Common myeloid progenitor, CD34-positive (primary cell): ENCODE data around the gene TC2N.

Experiments
- CTCF ChIA-PET: fragments of 350-600 bp; sonication (Branson Sonifier 250); formaldehyde crosslinking; loops from one replicate; lab custom pipeline; 2021; ENCODE audit warnings: antibody characterized with exemption; lab: Charles Lee
- POLR2A ChIA-PET: fragments of 350-600 bp; sonication (Branson Sonifier 250); formaldehyde crosslinking; loops from one replicate; lab custom pipeline; 2021; ENCODE audit warnings: antibody characterized with exemption; lab: Charles Lee
- DNase-seq, 3 donors: peaks; one replicate each; pipeline versions ENCODE4 v3.0.0 to v3.0.0-alpha.2; 2013
- H3K27ac ChIP-seq, 2 experiments: 1 replicate in 1 of 2; 2 replicates in 1 of 2; pipeline ENCODE4 v1.7.0; 2013; ENCODE audit warnings: inconsistent platforms in 2 of 2, low read length in 2 of 2, mild to moderate bottlenecking in 2 of 2, low read depth in 1 of 2, moderate library complexity in 1 of 2; ENCODE audit not compliant: severe bottlenecking in 2 of 2, insufficient read depth in 1 of 2, poor library complexity in 1 of 2
- H3K27me3 ChIP-seq, 5 experiments: replicated peaks in 2 of 5; 1 replicate in 3 of 5; 2 replicates in 2 of 5; pipeline versions ENCODE4 v1.6.1 to v1.7.0; 2013; ENCODE audit warnings: low read length in 4 of 5, mild to moderate bottlenecking in 2 of 5, moderate library complexity in 2 of 5, inconsistent platforms in 1 of 5; ENCODE audit not compliant: insufficient read depth in 5 of 5, control insufficient read depth in 4 of 5
- H3K36me3 ChIP-seq, 4 experiments: 1 replicate in 2 of 4; 2 replicates in 2 of 4; pipeline versions ENCODE4 v1.6.1 to v1.7.0; 2013; ENCODE audit warnings: low read length in 3 of 4, control low read depth in 1 of 4, mild to moderate bottlenecking in 1 of 4; ENCODE audit not compliant: control insufficient read depth in 4 of 4, insufficient read depth in 4 of 4
- H3K4me1 ChIP-seq, 4 experiments: 1 replicate in 3 of 4; 2 replicates in 1 of 4; pipeline versions ENCODE4 v1.6.1 to v1.7.1; 2013; ENCODE audit warnings: low read length in 3 of 4, mild to moderate bottlenecking in 3 of 4, control low read depth in 1 of 4, inconsistent platforms in 1 of 4, moderate library complexity in 1 of 4; ENCODE audit not compliant: control insufficient read depth in 4 of 4, insufficient read depth in 4 of 4; ENCODE audit errors: control extremely low read depth in 1 of 4
- H3K4me3 ChIP-seq, 7 experiments: 1 replicate in 4 of 7; 2 replicates in 3 of 7; pipeline versions ENCODE4 v1.5.1 to v1.7.0; 2013; ENCODE audit warnings: mild to moderate bottlenecking in 7 of 7, low read length in 6 of 7, moderate library complexity in 6 of 7, inconsistent platforms in 2 of 7, low read depth in 2 of 7, control low read depth in 1 of 7; ENCODE audit not compliant: insufficient read depth in 4 of 7, control insufficient read depth in 1 of 7; ENCODE audit errors: extremely low read depth in 1 of 7
- H3K9me3 ChIP-seq, 5 experiments: 1 replicate in 4 of 5; 2 replicates in 1 of 5; pipeline versions ENCODE4 v1.6.1 to v1.7.1; 2013; ENCODE audit warnings: low read length in 4 of 5, mild to moderate bottlenecking in 2 of 5, inconsistent platforms in 1 of 5, low read depth in 1 of 5, moderate library complexity in 1 of 5; ENCODE audit not compliant: control insufficient read depth in 4 of 5, insufficient read depth in 2 of 5; ENCODE audit errors: control extremely low read depth in 1 of 5
- WGBS: methylation state at CpG from one replicate; pipeline ENCODE4 v1.1.5; 2013; ENCODE audit not compliant: insufficient coverage; 5-methylcytosine and 5-hydroxymethylcytosine counted together

TC2N gene

DNA sequence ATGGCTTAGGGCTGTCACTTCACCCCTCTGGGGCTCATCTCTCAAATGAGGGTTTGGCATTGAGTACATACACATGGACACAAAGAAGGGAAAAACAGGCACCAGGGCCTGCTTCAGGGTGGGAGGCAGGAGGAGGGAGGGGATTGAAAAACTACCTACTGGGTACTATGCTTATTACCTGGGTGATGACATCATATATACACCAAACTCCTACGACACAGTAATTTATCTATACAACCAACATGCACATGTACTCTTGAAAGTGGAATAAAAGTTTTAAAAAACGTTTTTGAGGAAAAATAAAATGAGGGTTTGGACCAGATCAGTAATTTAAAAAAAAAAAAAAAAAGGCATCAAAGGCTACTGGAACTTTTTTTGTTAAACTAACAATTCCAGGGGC is 3.6 kb upstream of the TC2N start:
- peaks cover 0 to 2% (median 0%) of the 10 kb centered on the region in 5 experiments for H3K9me3 ChIP-seq
- no peak overlapping the region for H3K4me3 ChIP-seq
- POLR2A ChIA-PET = interaction anchor here (0.7 to 0.9 kb wide), 2 partner anchors 12 to 13 kb away, joined by 3 to 4 read pairs; no protein-coding TSS in a partner anchor
- CTCF ChIA-PET = no interaction called here
- H3K4me1 ChIP-seq = peaks cover 11 to 66% (median 63%) of the 10 kb centered on the region in 4 experiments
- H3K36me3 ChIP-seq = no peaks in the 10 kb centered on the region
- no peaks in the 10 kb centered on the region for H3K27me3 ChIP-seq
- DNase-seq = no peak
- WGBS = no CpG with 5 or more reads among the region's 2 CpGs
- H3K27ac ChIP-seq = no peak overlapping the region

DNA sequence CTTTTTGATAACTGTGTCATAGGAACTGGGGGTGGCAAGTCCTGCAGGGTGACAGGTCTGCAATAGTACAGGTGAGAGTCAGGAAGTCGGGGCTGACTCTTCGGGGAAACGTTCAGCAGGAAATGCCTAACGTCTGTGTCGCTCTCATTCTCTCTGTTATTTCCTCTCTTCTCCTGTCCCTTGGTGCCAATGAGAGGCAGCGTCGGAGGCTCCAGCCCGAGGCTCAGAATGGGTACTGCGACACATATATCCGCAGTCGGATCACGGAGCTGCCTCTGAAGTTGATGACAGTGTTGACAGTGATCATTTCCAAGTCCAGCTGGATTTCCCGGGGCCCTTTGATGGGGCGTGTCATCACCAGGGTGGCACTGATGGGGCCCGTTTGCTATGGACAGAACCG is 2.7 kb upstream of the TC2N start:
- H3K36me3 ChIP-seq = no peaks in the 10 kb centered on the region
- DNase-seq = no peak
- H3K4me1 ChIP-seq = peaks cover 11 to 67% (median 64%) of the 10 kb centered on the region in 4 experiments
- H3K9me3 ChIP-seq = peaks cover 0 to 2% (median 0%) of the 10 kb centered on the region in 5 experiments
- H3K27me3 ChIP-seq = no peaks in the 10 kb centered on the region
- no peak overlapping the region for H3K27ac ChIP-seq
- WGBS = 59% methylated on average over 14 of the region's 16 CpGs
- no peak overlapping the region for H3K4me3 ChIP-seq
- CTCF ChIA-PET = interaction anchor here (1.0 to 1.4 kb wide), 2 partner anchors 11 to 41 kb away, joined by 3 to 4 read pairs; no protein-coding TSS in a partner anchor
- POLR2A ChIA-PET = no interaction called here

DNA sequence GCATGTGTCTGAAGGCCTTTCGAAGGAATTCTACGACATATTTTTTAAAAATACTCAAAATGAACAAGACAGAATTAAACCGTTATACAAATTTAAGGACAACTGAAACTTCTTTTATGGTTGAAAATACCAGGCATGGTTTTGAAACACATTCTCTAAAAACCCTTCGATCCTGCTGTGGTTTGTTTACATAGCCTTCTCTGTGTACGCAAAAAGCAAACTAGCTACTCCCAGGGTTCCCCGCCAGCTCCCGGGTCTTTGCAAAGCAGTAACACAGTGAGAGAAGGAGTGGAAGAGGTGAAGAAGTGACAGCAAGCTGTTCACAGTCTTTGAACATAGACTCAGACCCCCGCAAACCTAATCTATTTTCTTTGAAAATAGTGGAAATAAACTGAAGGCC is 2.2 kb upstream of the TC2N start:
- H3K4me1 ChIP-seq = peaks cover 11 to 67% (median 63%) of the 10 kb centered on the region in 4 experiments
- no peak overlapping the region for H3K27ac ChIP-seq
- ChIA-PET CTCF (interaction anchor here (1.0 to 1.4 kb wide), 2 partner anchors 10 to 42 kb away, joined by 3 to 4 read pairs; no protein-coding TSS in a partner anchor), POLR2A (interaction anchor here (0.7 kb wide), 1 partner anchor 863 kb away, joined by 3 read pairs; no protein-coding TSS in a partner anchor)
- H3K9me3 ChIP-seq = peaks cover 0 to 2% (median 0%) of the 10 kb centered on the region in 5 experiments
- no peak overlapping the region for H3K4me3 ChIP-seq
- no peaks in the 10 kb centered on the region for H3K36me3 ChIP-seq
- no peaks in the 10 kb centered on the region for H3K27me3 ChIP-seq
- DNase-seq = no peak
- 100% methylated on average over 4 of the region's 8 CpGs for WGBS

DNA sequence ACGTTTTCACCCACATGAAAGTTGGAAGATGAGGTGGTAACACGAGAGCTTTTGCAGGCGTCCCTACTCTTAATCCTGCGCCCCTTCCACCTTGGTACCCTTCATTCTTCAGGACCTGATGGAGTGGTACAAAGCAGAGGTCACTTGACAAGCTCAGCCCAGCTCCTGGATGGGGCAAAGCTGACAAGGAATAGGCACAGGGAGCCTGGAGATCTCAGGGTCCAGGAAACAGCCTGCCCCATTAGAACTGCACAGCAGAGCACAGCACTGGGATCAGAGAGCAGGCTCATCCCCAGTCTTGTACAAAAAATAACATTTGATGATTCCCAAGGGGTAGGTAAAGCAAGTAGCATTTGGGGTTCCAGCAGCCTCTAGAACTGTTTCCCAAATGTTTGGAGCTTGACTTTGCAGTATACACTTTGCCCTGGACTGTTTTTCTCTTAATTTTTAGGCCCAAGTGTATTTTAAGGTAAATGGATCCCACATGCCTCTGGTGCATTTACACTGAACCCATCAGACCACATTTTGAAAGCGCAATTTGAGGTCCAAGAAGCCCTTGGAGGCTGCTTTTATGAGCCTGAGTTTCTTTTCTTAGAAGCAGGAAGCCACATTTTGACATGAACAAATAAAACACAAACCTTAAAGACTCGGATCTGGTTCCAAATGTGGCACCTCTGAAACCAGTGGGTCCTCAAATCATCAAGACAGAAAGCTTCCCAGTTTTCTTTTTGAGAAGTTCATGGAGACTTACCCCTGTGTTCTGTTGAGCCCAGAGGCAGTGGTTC is 633 bp downstream of the TC2N start:
- Histone ChIP-seq H3K9me3 (peaks cover 0 to 2% (median 0%) of the 10 kb centered on the region in 5 experiments), H3K36me3 (no peaks in the 10 kb centered on the region), H3K27ac (no peak overlapping the region), H3K4me3 (peak overlapping the region in 3 of 7 experiments; percentile 11 to 37 (median 11)), H3K27me3 (no peaks in the 10 kb centered on the region), H3K4me1 (peaks cover 3 to 45% (median 36%) of the 10 kb centered on the region in 4 experiments)
- CTCF ChIA-PET = no interaction called here
- POLR2A ChIA-PET = interaction anchor here (0.7 kb wide), 1 partner anchor 25 kb away, joined by 3 read pairs; no protein-coding TSS in a partner anchor
- no peak for DNase-seq
- 37% methylated on average over 4 of the region's 6 CpGs for WGBS

DNA sequence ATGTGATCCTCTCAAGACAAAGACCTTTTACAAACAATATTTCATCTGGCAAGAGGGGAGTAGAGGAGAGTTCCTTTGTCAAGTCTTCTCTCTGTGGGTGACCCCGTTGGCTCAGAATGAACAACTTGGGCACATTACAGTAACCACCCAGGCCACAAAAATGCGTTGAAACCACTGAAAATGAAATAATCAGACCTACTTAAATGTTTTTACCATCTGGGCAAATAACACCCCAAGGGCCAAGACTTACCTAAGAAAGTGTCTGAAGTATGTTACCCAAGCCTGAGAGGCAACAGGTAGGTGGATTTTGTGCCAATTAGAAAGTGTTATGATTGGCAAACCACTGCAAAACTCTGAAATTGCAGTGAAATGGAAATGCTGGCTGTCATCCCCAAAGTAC is 1.3 kb downstream of the TC2N start:
- DNase-seq = no peak
- 0% methylated on average over 2 of the region's 2 CpGs for WGBS
- Histone ChIP-seq H3K36me3 (no peaks in the 10 kb centered on the region), H3K27ac (no peak overlapping the region), H3K27me3 (no peaks in the 10 kb centered on the region), H3K4me1 (peaks cover 7 to 46% (median 35%) of the 10 kb centered on the region in 4 experiments), H3K9me3 (peaks cover 0 to 2% (median 0%) of the 10 kb centered on the region in 5 experiments), H3K4me3 (no peak overlapping the region)
- POLR2A ChIA-PET = no interaction called here
- CTCF ChIA-PET = no interaction called here

DNA sequence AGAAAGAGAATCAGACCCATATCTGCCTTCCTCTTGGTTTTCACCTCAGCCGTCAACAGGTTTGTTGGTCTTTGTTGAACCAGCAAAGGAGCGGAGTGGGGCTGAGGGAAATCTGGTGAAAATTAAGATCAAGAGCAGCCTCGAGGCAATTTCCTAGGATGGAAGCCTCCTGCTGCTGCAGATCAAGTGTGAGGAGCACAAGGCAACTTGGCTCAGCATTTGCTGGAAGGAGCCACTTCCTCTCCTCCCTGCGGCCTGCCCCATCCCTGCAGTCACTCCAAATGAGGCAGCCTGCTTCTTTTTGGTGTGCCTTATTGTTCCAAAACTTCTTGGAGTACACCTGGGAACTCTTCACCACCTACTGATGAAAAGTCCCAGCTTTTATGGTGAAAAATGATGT is 4.9 kb downstream of the TC2N start:
- ChIA-PET CTCF (no interaction called here), POLR2A (no interaction called here)
- H3K9me3 ChIP-seq = no peaks in the 10 kb centered on the region
- H3K4me3 ChIP-seq = no peak overlapping the region
- no peaks in the 10 kb centered on the region for H3K27me3 ChIP-seq
- no peak overlapping the region for H3K27ac ChIP-seq
- no peaks in the 10 kb centered on the region for H3K36me3 ChIP-seq
- H3K4me1 ChIP-seq = peaks cover 13 to 41% (median 27%) of the 10 kb centered on the region in 4 experiments
- WGBS = 65% methylated on average over 4 of the region's 4 CpGs
- DNase-seq = no peak

DNA sequence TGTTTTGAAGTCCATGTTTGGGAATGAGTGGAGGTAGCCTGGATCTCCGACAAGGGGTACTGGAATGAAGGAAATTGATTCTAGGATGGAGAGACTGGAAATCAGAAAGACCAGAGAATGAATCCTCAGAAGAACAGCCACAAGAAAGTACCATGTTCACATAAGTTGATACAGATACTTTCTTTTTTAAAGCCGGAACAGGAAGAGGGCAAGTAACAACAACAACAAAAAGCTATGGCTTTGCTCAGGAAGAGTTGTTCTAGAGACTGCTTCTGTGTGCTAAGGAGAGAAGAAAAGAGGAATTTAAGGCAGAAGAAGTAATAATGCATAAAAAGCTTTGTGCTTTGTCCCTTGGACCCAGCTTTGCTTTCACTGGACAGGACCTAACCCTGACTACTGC is 6.2 kb downstream of the TC2N start:
- ChIA-PET POLR2A (no interaction called here), CTCF (no interaction called here)
- DNase-seq = peak in 1 of 3 donors; percentile 27
- Histone ChIP-seq H3K4me1 (peaks cover 10 to 28% (median 14%) of the 10 kb centered on the region in 4 experiments), H3K9me3 (no peaks in the 10 kb centered on the region), H3K36me3 (no peaks in the 10 kb centered on the region), H3K27me3 (no peaks in the 10 kb centered on the region), H3K27ac (no peak overlapping the region), H3K4me3 (peak overlapping the region in 1 of 7 experiments; percentile 28)
- no CpG with 5 or more reads among the region's 2 CpGs for WGBS
